Panc1 (cell line): ENCODE results near the gene ANTXR2.

ENCODE experiments used
- CTCF ChIP-seq: fragments of 450-650 bp; IDR thresholded peaks from 2 replicates; pipeline ENCODE4 v1.5.1; 2017; ENCODE audit warnings: mild to moderate bottlenecking
- POLR2AphosphoS5 ChIP-seq: IDR thresholded peaks from 2 replicates; pipeline ENCODE4 v1.6.1; 2012; ENCODE audit warnings: mild to moderate bottlenecking, low read depth, low read length, moderate library complexity
- REST ChIP-seq, 2 experiments: IDR thresholded peaks; 2 replicates each; pipeline ENCODE4 v1.6.1; 2011 to 2012; ENCODE audit warnings: low read depth in 2 of 2, control low read depth in 1 of 2, low read length in 1 of 2, mild to moderate bottlenecking in 1 of 2, moderate library complexity in 1 of 2; ENCODE audit not compliant: insufficient read depth in 1 of 2
- SIN3A ChIP-seq: IDR thresholded peaks from 2 replicates; pipeline ENCODE4 v1.6.1; 2012; ENCODE audit warnings: low read depth, mild to moderate bottlenecking, low read length, moderate library complexity, borderline replicate concordance; ENCODE audit not compliant: insufficient read depth
- TCF7L2 ChIP-seq: IDR thresholded peaks from 2 replicates; pipeline ENCODE4 v1.6.1; 2011; ENCODE audit warnings: mild to moderate bottlenecking, low read depth, low read length, inconsistent platforms

GRCh38 chr4:80088471-80088870 lies 15.4 kb upstream of the ANTXR2 start:
- TF ChIP-seq REST (IDR thresholded peaks at IDR 0.05; ENCODE audit: insufficient read depth in 1 of 2, low read depth in 2 of 2, low read length in 1 of 2) = no peak
- no peak for TF ChIP-seq CTCF
- no peak for TF ChIP-seq TCF7L2
- no peak for TF ChIP-seq POLR2AphosphoS5
- TF ChIP-seq SIN3A = no peak
